H4 (cell line): Measurements from ENCODE around the gene DENND11. TPM values are rescaled to one million over a fixed set of nuclear protein-coding genes. Genes with fewer than 3 reads are reported as not detected.
"Not testable (repeated sequence)": the region's sequence is repeated elsewhere in the genome, so short reads cannot be mapped to it uniquely, and the experiment has no call there.

Experiments used
- DNase-seq: peaks from one replicate; pipeline ENCODE4 v3.0.0-alpha.2; 2015; ENCODE audit warnings: low spot score
- total RNA-seq: library from RNA; depleted of rRNA; stranded (reverse); fragments of >200 nt; shearing (Covaris generic); gene quantifications from 2 replicates; pipeline ENCODE4 v1.2.3, GENCODE V29; 2014

The DENND11 gene
- total RNA-seq, 1 experiment from 2014 or later: 6.1 TPM

GRCh38 chr7:141706239-141707064, 4.5 kb upstream of the DENND11 start:
- no peak for DNase-seq

GRCh38 chr7:141704741-141705140, 2.8 kb upstream of the DENND11 start:
- no peak for DNase-seq

DNA sequence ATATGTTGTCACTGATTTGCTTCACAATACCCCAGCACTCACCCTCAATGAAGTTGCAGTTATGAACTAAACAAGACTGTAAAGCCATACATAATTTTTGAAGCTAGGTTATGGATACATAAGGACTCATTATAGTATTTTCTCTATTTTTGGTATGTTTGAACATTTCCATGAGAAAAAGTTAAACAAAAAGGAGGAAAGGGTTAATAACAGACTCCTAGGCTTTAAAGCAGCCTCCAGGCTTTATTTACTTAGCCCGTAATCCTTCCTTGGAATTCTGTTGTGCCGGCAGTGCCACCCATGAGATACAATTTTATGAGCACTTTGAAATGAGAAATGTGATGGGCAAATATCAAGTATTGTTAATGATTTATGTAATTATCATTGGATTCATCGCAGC, 2.1 kb upstream of the DENND11 start:
- DNase-seq: no peak

DNA sequence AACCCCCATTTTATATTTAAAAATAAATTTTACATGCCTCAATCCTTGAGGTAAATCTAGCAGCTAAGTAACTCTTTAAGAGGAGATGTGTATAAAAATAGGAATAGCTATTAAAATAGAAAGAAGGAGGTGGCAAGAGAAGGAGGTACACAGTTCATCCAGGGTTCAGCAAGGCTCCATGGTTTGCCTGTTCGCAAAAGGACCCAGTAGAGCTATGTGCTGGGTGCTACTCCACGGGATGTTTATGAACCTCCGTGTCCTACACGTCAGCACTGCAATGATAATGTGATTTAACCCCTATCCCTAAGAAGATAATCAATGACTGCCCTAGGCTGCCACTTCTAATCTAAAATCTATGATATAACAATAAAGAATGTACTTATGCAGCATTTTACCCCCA, 926 bp upstream of the DENND11 start:
- no peak for DNase-seq

DNA sequence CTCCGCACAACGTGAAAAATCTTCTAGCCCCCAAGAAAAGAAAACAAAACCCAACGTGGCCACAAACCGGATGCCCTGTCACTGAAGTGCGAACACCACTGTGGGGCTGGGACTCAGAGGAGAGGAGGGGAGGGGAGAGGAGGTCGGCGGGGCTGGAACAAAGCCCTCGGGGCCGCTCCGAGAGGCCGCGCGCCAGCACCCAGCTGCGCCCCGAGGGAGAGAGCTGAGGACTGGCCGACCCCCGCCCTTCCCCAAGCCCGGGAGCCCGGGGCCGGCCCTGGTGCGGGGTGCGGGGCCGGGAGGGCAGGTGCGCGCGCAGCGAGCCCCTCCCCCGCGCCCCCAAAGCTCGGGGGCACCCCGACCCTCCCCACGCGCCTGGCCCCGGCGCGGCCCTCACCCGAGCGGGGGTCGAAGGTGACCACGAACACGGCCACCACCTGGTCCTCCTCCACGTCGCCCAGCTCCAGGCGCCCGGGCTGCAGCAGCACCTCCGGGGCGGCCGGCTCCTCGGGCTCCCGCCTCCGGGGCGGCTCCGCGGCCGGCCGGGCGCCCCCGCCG, 398 bp downstream of the DENND11 start:
- DNase-seq: peak; percentile 24

GRCh38 chr7:141700848-141701371, 1.1 kb downstream of the DENND11 start:
- DNase-seq: no peak

- no peak for DNase-seq
Measured at GRCh38 chr7:141700296-141700847, 1.6 kb downstream of the DENND11 start.

DNA sequence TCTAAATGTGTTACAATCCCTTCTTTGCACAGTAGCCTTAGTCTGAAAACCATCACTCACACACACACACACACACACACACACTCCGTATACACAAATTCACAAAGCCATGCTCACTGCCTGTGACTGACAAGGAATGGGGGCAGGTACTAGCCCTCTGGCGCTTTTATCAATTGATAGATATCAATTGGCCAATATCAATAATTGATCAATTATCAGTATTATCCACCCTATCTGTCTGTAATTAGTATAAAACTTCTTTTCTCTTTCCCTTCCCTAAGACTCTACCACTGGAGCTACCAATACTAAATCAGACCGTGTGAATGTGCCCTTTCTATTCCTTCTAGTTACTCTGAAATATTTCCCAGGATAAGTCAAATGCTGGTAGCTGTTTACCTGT, 2.1 kb downstream of the DENND11 start:
- DNase-seq: no peak

GRCh38 chr7:141698247-141699015, 3.5 kb downstream of the DENND11 start:
- DNase-seq: no peak

GRCh38 chr7:141697211-141697871, 4.6 kb downstream of the DENND11 start:
- DNase-seq: peak; percentile 53

DNA sequence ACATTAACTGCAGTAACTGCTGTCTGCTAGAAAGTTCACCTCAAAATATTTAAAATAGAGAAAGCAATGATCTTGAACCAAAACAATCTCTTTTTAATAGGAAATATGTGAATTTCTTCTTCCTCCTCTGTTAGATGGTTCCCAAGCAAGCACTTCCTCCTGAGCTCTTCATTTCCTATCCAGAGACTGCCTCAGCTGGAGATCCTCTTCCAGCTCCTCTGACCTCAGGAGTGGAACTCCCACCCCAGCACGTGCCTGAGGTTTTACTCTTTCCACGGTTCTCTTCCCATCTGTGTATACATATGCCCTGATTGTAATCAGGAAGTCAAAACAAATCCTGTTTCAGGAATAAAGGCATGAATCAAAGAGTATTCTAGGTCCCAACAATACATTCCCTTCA, 5.6 kb downstream of the DENND11 start:
- DNase-seq: no peak

DNA sequence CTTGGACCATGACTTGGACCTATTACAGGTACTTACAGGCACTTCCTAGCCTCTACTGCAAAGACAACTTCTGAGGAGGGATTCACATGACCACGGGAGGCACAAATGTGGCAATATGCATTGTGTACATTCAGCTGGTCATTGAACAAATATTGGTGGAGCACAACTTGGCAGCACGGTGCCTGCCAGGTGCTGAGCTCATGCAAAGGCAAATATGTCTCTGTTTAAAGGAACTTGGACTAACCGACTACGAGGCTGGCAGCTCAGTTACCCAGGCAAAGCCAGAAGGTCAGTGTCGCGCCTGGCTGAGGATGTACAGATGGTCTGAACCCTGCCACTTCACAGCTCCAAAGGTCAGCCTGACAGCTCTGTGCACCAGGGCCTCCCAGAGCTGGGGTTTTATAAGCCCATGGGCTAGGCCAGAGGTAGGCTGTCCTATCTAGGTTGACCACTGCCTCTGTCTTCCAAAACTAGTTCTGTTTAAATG, 6.1 kb downstream of the DENND11 start:
- no peak for DNase-seq

DNA sequence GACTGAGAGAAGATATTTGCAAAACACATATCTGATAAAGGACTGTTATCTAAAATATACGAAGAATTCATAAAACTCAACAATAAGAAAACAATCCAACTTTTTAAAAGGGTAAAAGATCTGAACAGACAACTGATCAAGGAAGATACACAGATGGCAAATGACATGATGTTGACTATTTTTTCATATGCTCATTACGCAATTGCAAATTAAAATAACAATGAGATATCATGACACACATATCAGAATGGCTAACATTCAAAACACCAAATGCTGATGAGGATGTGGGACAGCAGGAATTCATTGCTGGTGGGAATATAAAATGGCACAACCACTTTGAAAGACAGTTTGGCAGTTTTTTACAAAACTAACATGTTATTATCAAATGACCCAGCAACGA, 8.9 kb downstream of the DENND11 start:
- no peak for DNase-seq

GRCh38 chr7:141691961-141692360, 10.0 kb downstream of the DENND11 start:
- no peak for DNase-seq

GRCh38 chr7:141691540-141691939, 10.4 kb downstream of the DENND11 start:
- DNase-seq: no peak

DNA sequence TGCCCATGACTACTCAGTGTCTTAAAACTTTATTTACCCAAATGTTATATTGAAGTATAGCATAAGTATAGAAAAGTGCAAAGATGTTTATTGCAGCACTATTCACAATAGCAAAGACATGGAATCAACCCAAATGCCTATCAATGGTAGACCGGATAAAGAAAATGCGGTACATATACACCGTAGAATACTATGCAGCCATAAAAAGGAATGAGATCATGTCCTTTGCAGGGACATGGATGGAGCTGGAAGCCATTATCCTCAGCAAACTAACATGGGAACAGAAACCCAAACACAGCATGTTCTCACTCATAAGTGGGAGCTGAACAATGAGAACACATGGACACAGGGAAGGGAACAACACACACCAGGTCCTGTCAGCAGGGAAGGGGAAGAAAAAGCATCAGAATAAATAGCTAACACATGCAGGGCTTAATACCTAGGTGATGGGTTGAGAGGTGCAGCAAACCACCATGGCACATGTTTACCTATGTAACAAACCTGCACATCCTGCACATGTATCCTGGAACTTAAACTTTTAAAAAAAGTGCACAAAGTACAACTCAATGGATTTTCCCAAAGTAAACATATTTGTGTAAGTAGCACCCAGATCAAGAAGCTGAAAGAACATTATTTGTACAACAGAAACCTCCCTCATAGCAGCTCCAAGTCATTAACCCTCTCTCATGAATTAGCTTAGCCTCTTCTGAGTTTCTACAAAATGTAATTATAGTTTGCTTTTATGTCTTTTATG, 12.7 kb downstream of the DENND11 start:
- not testable (repeated sequence) for DNase-seq

GRCh38 chr7:141688043-141688442, 13.9 kb downstream of the DENND11 start:
- no peak for DNase-seq

- DNase-seq: no peak
Measured at GRCh38 chr7:141686670-141687069, 15.3 kb downstream of the DENND11 start.

DNA sequence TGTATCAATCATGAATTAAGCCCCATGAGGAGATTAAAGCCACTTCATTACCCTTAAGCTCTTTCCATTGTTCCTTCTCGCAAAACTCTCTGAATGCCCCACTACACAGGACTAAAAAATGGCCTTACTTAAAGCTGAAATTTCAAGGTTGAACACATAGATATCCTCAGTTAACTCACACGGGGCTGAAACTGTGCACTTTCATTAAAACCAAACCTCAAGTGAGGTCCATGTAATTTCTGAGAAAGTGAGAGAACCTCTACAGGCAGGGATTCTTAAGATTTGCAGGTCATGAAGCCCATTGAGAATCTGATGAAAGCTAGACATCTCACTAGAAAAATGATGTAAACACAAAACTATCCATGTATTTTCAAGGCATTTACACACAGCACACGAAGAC, 15.9 kb downstream of the DENND11 start:
- DNase-seq: no peak

DNA sequence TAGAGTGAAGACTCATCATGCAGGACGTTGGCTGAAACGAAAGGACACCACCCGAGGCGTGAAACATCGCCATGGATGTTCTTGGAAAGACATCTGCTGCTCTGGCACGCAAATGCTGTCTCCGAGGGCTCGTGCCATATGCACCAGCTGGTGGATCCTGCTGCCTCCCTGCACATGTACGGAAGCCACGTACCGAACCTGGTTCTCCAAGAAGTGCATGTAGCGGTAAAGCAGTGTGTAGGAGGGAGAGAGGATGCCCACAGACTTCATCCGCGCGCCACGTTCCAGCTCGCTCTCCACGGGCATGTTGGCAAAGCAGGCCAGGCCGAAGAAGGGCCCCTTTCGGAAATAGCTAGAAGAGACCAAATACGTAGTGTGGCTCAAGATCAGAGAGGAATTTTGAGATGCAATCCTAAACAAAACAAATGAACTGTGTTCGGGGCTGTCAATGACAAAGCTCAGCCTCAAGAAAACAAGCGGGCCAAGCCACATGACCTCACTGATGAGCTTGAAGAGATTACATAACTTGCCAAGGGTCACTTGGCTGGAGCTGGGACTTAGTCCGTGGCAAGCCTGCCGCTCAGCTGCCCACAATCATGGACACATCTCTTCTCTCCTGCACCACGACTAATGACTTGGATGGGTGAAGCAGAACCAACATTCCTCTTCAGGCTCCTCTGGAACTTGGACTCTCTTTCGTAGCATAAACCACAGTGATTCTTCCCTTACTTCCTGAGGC, 16.5 kb downstream of the DENND11 start:
- no peak for DNase-seq
